ENCODE measurements around the gene SETMAR.

DNA sequence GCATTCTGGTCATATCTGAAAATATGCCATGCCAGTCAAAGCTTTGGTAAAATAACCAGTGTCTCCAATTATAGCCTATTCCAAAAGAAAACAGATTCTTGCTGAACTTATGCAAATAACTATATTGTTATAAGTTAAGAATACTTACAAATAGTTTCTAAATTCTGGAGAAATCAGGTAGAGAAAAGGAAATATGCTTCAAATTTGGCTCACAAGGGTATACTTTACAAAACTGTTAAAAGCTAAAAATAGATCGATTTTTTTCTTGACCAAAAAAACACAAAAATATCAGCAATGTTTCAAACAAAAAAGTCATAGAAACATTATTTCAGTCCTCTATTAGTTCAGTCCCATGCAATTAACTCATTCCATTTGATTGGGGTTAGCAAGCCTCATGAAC is 23.7 kb downstream of the SETMAR start:
- TF ChIP-seq, protein P1, sequence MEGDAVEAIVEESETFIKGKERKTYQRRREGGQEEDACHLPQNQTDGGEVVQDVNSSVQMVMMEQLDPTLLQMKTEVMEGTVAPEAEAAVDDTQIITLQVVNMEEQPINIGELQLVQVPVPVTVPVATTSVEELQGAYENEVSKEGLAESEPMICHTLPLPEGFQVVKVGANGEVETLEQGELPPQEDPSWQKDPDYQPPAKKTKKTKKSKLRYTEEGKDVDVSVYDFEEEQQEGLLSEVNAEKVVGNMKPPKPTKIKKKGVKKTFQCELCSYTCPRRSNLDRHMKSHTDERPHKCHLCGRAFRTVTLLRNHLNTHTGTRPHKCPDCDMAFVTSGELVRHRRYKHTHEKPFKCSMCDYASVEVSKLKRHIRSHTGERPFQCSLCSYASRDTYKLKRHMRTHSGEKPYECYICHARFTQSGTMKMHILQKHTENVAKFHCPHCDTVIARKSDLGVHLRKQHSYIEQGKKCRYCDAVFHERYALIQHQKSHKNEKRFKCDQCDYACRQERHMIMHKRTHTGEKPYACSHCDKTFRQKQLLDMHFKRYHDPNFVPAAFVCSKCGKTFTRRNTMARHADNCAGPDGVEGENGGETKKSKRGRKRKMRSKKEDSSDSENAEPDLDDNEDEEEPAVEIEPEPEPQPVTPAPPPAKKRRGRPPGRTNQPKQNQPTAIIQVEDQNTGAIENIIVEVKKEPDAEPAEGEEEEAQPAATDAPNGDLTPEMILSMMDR (optimal IDR thresholded peaks at IDR 0.05 in 1 of 3, IDR thresholded peaks at IDR 0.05 in 1 of 3, conservative IDR thresholded peaks at IDR 0.05 in 1 of 3; ENCODE audit: extremely low read depth in 1 of 3, insufficient read depth in 2 of 3, low read length in 3 of 3): no peak
- TF ChIP-seq EZH2 (IDR thresholded peaks at IDR 0.05; ENCODE audit: low read length): no peak

Measured in keratinocyte (primary cell).